ENCODE measurements around the gene DGKI. TPM values are rescaled to one million over a fixed set of nuclear protein-coding genes. Genes with fewer than 3 reads are reported as not detected.

Gene DGKI
- total RNA-seq, 4 donors from 2014 or later, result 0.42 to 6.2 (median 2.0) TPM

GRCh38 chr7:137538361-137538762, 308.4 kb downstream of the DGKI start:
- Histone ChIP-seq H3K27ac (no peak overlapping the region), H3K27me3 (no peaks in the 10 kb centered on the region), H3K4me1 (no peaks in the 10 kb centered on the region), H3K9me3 (no peaks in the 10 kb centered on the region), H3K36me3 (no peaks in the 10 kb centered on the region), H3K4me3 (no peak overlapping the region)
- 70% methylated on average over 4 of the region's 4 CpGs for WGBS
- DNase-seq (ENCODE audit: low spot score in 2 of 2), result no peak
- no peak for TF ChIP-seq EP300 (IDR thresholded peaks at IDR 0.05)
- TF ChIP-seq POLR2AphosphoS5 (IDR thresholded peaks at IDR 0.05), result no peak
- no peak for TF ChIP-seq POLR2A (IDR thresholded peaks at IDR 0.05)
- no peak for TF ChIP-seq CTCF (IDR thresholded peaks at IDR 0.05)

GRCh38 chr7:137535579-137535978, 311.2 kb downstream of the DGKI start:
- 60% methylated on average over 6 of the region's 6 CpGs for WGBS
- Histone ChIP-seq H3K27ac (no peak overlapping the region), H3K9me3 (no peaks in the 10 kb centered on the region), H3K4me1 (no peaks in the 10 kb centered on the region), H3K27me3 (no peaks in the 10 kb centered on the region), H3K36me3 (no peaks in the 10 kb centered on the region), H3K4me3 (no peak overlapping the region)
- no peak for TF ChIP-seq CTCF (IDR thresholded peaks at IDR 0.05)
- no peak for TF ChIP-seq POLR2A (IDR thresholded peaks at IDR 0.05)
- TF ChIP-seq EP300 (IDR thresholded peaks at IDR 0.05), result no peak
- no peak for DNase-seq (ENCODE audit: low spot score in 2 of 2)

- H3K4me3 ChIP-seq, result no peak overlapping the region
- WGBS, result 91% methylated on average over 4 of the region's 4 CpGs
- no peaks in the 10 kb centered on the region for H3K9me3 ChIP-seq
- no peak overlapping the region for H3K27ac ChIP-seq
- TF ChIP-seq CTCF (IDR thresholded peaks at IDR 0.05) (no peak), EP300 (IDR thresholded peaks at IDR 0.05) (no peak)
- no peaks in the 10 kb centered on the region for H3K4me1 ChIP-seq
- no peaks in the 10 kb centered on the region for H3K27me3 ChIP-seq
- no peak for DNase-seq (ENCODE audit: low spot score in 2 of 2)
- H3K36me3 ChIP-seq, result no peaks in the 10 kb centered on the region
Measured at GRCh38 chr7:137531671-137532070, 315.1 kb downstream of the DGKI start.

- Histone ChIP-seq H3K4me3 (no peak overlapping the region), H3K36me3 (no peaks in the 10 kb centered on the region), H3K27ac (no peak overlapping the region), H3K4me1 (no peaks in the 10 kb centered on the region), H3K9me3 (no peaks in the 10 kb centered on the region), H3K27me3 (no peaks in the 10 kb centered on the region)
- 55% methylated on average over 2 of the region's 2 CpGs for WGBS
- TF ChIP-seq POLR2AphosphoS5 (IDR thresholded peaks at IDR 0.05) (no peak), CTCF (IDR thresholded peaks at IDR 0.05) (no peak), EP300 (IDR thresholded peaks at IDR 0.05) (no peak)
- DNase-seq (ENCODE audit: low spot score in 2 of 2), result no peak
Measured at GRCh38 chr7:137527634-137528033, 319.1 kb downstream of the DGKI start.

- no peaks in the 10 kb centered on the region for H3K27me3 ChIP-seq
- H3K4me1 ChIP-seq, result no peaks in the 10 kb centered on the region
- no peak overlapping the region for H3K4me3 ChIP-seq
- no peak overlapping the region for H3K27ac ChIP-seq
- H3K9me3 ChIP-seq, result no peaks in the 10 kb centered on the region
- H3K36me3 ChIP-seq, result no peaks in the 10 kb centered on the region
- TF ChIP-seq POLR2A (IDR thresholded peaks at IDR 0.05), result no peak
- DNase-seq (ENCODE audit: low spot score in 2 of 2), result no peak
Measured at GRCh38 chr7:137523171-137523570, 323.6 kb downstream of the DGKI start.

GRCh38 chr7:137521451-137521850, 325.3 kb downstream of the DGKI start:
- H3K27ac ChIP-seq, result no peak overlapping the region
- TF ChIP-seq POLR2A (IDR thresholded peaks at IDR 0.05), result no peak
- DNase-seq (ENCODE audit: low spot score in 2 of 2), result no peak
- H3K36me3 ChIP-seq, result no peaks in the 10 kb centered on the region
- H3K4me3 ChIP-seq, result no peak overlapping the region
- H3K27me3 ChIP-seq, result no peaks in the 10 kb centered on the region
- H3K4me1 ChIP-seq, result no peaks in the 10 kb centered on the region
- 74% methylated on average over 5 of the region's 5 CpGs for WGBS
- no peaks in the 10 kb centered on the region for H3K9me3 ChIP-seq

Data from suprapubic skin (tissue), 4 donors.